Activated T-helper 1 cell treated with anti-CD3 and anti-CD28 coated beads, Interleukin-12 subunit alpha, Interleukin-12 subunit beta, Interleukin-2, Interleukin-4 antibody, amounts not matched to agents 30 ng/mL and 10 ng/mL and 1 ng/mL, durations not matched to agents 14 hours and 24 hours and 36 hours (primary cell): ENCODE results near the gene BRIP1. TPM values are rescaled to one million over a fixed set of nuclear protein-coding genes. Genes with fewer than 3 reads are reported as not detected.

ENCODE experiments used
- DNase-seq: peaks from one replicate; pipeline ENCODE4 v3.0.0; 2021; ENCODE audit warnings: low spot score
- H3K27ac Mint-ChIP-seq: one replicate; pipeline ENCODE4 v1.8.0; 2021; ENCODE audit warnings: mild to moderate bottlenecking, mixed read lengths
- H3K27me3 Mint-ChIP-seq: one replicate; pipeline ENCODE4 v1.8.0; 2022; ENCODE audit warnings: mild to moderate bottlenecking, moderate library complexity, mixed read lengths; ENCODE audit not compliant: insufficient read depth
- H3K36me3 Mint-ChIP-seq: one replicate; pipeline ENCODE4 v1.8.0; 2021; ENCODE audit warnings: low read depth, mixed read lengths
- H3K4me1 Mint-ChIP-seq: one replicate; pipeline ENCODE4 v1.8.0; 2021; ENCODE audit warnings: low read depth, mixed read lengths
- H3K4me3 Mint-ChIP-seq: one replicate; pipeline ENCODE4 v1.8.0; 2021; ENCODE audit warnings: mild to moderate bottlenecking, moderate library complexity, mixed read lengths
- H3K9me3 Mint-ChIP-seq: one replicate; pipeline ENCODE4 v1.8.0; 2021; ENCODE audit warnings: mixed read lengths
- intact Hi-C: fragments of 100-400 bp; cut with micrococcal nuclease; formaldehyde crosslinking; loops from one replicate; pipeline ENCODE4 v1.15.1; 2024
- total RNA-seq: library from RNA; stranded (reverse); gene quantifications from 2 replicates; pipeline ENCODE4 v1.2.3, GENCODE V29; 2022

The BRIP1 gene
- total RNA-seq, 1 donor from 2014 or later, result 17.9 TPM

GRCh38 chr17:61702450-61702849 is 160.9 kb downstream of the BRIP1 start:
- Mint-ChIP-seq H3K36me3 (peaks cover 18% of the 10 kb centered on the region), H3K27me3 (peaks cover 1% of the 10 kb centered on the region), H3K27ac (no peak overlapping the region), H3K4me3 (no peak overlapping the region), H3K9me3 (peaks cover 70% of the 10 kb centered on the region), H3K4me1 (no peaks in the 10 kb centered on the region)
- DNase-seq, result no peak
- intact Hi-C loops, result no loop called here

- Mint-ChIP-seq H3K4me3 (no peak overlapping the region), H3K27ac (no peak overlapping the region), H3K27me3 (no peaks in the 10 kb centered on the region), H3K36me3 (peaks cover 18% of the 10 kb centered on the region), H3K9me3 (peaks cover 69% of the 10 kb centered on the region), H3K4me1 (no peaks in the 10 kb centered on the region)
- intact Hi-C loops, result no loop called here
- DNase-seq, result no peak
Observed at GRCh38 chr17:61701978-61702377, 161.3 kb downstream of the BRIP1 start.

- H3K27ac Mint-ChIP-seq, result no peak overlapping the region
- H3K4me1 Mint-ChIP-seq, result no peaks in the 10 kb centered on the region
- no peaks in the 10 kb centered on the region for H3K27me3 Mint-ChIP-seq
- H3K4me3 Mint-ChIP-seq, result no peak overlapping the region
- DNase-seq, result no peak
- H3K36me3 Mint-ChIP-seq, result peaks cover 12% of the 10 kb centered on the region
- intact Hi-C loops, result no loop called here
- peaks cover 65% of the 10 kb centered on the region for H3K9me3 Mint-ChIP-seq
Observed at GRCh38 chr17:61701334-61701733, 162.0 kb downstream of the BRIP1 start.

GRCh38 chr17:61700252-61700651 is 163.1 kb downstream of the BRIP1 start:
- Mint-ChIP-seq H3K27ac (no peak overlapping the region), H3K4me3 (no peak overlapping the region)
- intact Hi-C loops, result no loop called here

GRCh38 chr17:61699694-61700093 is 163.6 kb downstream of the BRIP1 start:
- H3K4me3 Mint-ChIP-seq, result no peak overlapping the region
- no peaks in the 10 kb centered on the region for H3K27me3 Mint-ChIP-seq
- peaks cover 16% of the 10 kb centered on the region for H3K36me3 Mint-ChIP-seq
- intact Hi-C loops, result no loop called here
- H3K4me1 Mint-ChIP-seq, result no peaks in the 10 kb centered on the region
- peaks cover 61% of the 10 kb centered on the region for H3K9me3 Mint-ChIP-seq
- no peak overlapping the region for H3K27ac Mint-ChIP-seq
- DNase-seq, result no peak

More at GRCh38 chr17:61700252-61700651, 163.1 kb downstream of the BRIP1 start:
- H3K36me3 Mint-ChIP-seq, result peaks cover 13% of the 10 kb centered on the region
- no peaks in the 10 kb centered on the region for H3K4me1 Mint-ChIP-seq
- no peak for DNase-seq
- H3K9me3 Mint-ChIP-seq, result peaks cover 61% of the 10 kb centered on the region
- H3K27me3 Mint-ChIP-seq, result no peaks in the 10 kb centered on the region

- H3K36me3 Mint-ChIP-seq, result peaks cover 16% of the 10 kb centered on the region
- no peaks in the 10 kb centered on the region for H3K27me3 Mint-ChIP-seq
- H3K9me3 Mint-ChIP-seq, result peaks cover 55% of the 10 kb centered on the region
- no peaks in the 10 kb centered on the region for H3K4me1 Mint-ChIP-seq
- intact Hi-C loops, result no loop called here
- H3K4me3 Mint-ChIP-seq, result no peak overlapping the region
- DNase-seq, result no peak
- no peak overlapping the region for H3K27ac Mint-ChIP-seq
Observed at GRCh38 chr17:61699032-61699431, 164.3 kb downstream of the BRIP1 start.

- Mint-ChIP-seq H3K9me3 (peaks cover 51% of the 10 kb centered on the region), H3K27ac (no peak overlapping the region), H3K4me1 (no peaks in the 10 kb centered on the region), H3K36me3 (peaks cover 16% of the 10 kb centered on the region), H3K4me3 (no peak overlapping the region), H3K27me3 (no peaks in the 10 kb centered on the region)
- DNase-seq, result no peak
- intact Hi-C loops, result no loop called here
Observed at GRCh38 chr17:61698244-61698643, 165.1 kb downstream of the BRIP1 start.

- intact Hi-C loops, result no loop called here
Observed at GRCh38 chr17:61695779-61696337, 167.5 kb downstream of the BRIP1 start.

GRCh38 chr17:61694095-61694494 is 169.2 kb downstream of the BRIP1 start:
- Mint-ChIP-seq H3K27me3 (no peaks in the 10 kb centered on the region), H3K9me3 (peaks cover 11% of the 10 kb centered on the region), H3K4me1 (no peaks in the 10 kb centered on the region), H3K4me3 (no peak overlapping the region), H3K27ac (no peak overlapping the region), H3K36me3 (peaks cover 15% of the 10 kb centered on the region)
- intact Hi-C loops, result no loop called here
- no peak for DNase-seq

More at GRCh38 chr17:61695779-61696337, 167.5 kb downstream of the BRIP1 start:
- Mint-ChIP-seq H3K27ac (no peak overlapping the region), H3K27me3 (no peaks in the 10 kb centered on the region), H3K36me3 (peaks cover 15% of the 10 kb centered on the region), H3K4me3 (no peak overlapping the region), H3K4me1 (no peaks in the 10 kb centered on the region), H3K9me3 (peaks cover 29% of the 10 kb centered on the region)
- no peak for DNase-seq

GRCh38 chr17:61689610-61690180 is 173.6 kb downstream of the BRIP1 start:
- H3K27me3 Mint-ChIP-seq, result no peaks in the 10 kb centered on the region
- H3K27ac Mint-ChIP-seq, result no peak overlapping the region
- DNase-seq, result no peak
- H3K4me3 Mint-ChIP-seq, result no peak overlapping the region
- intact Hi-C loops, result no loop called here
- H3K9me3 Mint-ChIP-seq, result no peaks in the 10 kb centered on the region
- peaks cover 16% of the 10 kb centered on the region for H3K36me3 Mint-ChIP-seq
- no peaks in the 10 kb centered on the region for H3K4me1 Mint-ChIP-seq

- intact Hi-C loops, result no loop called here
- Mint-ChIP-seq H3K27me3 (no peaks in the 10 kb centered on the region), H3K27ac (no peak overlapping the region), H3K36me3 (peaks cover 18% of the 10 kb centered on the region), H3K9me3 (no peaks in the 10 kb centered on the region), H3K4me1 (no peaks in the 10 kb centered on the region), H3K4me3 (no peak overlapping the region)
- no peak for DNase-seq
Observed at GRCh38 chr17:61687769-61688168, 175.6 kb downstream of the BRIP1 start.

GRCh38 chr17:61686113-61686512 is 177.2 kb downstream of the BRIP1 start:
- DNase-seq, result no peak
- H3K4me1 Mint-ChIP-seq, result no peaks in the 10 kb centered on the region
- intact Hi-C loops, result no loop called here
- no peak overlapping the region for H3K4me3 Mint-ChIP-seq
- H3K36me3 Mint-ChIP-seq, result peaks cover 18% of the 10 kb centered on the region
- no peaks in the 10 kb centered on the region for H3K27me3 Mint-ChIP-seq
- H3K9me3 Mint-ChIP-seq, result no peaks in the 10 kb centered on the region
- H3K27ac Mint-ChIP-seq, result no peak overlapping the region

GRCh38 chr17:61684818-61685217 is 178.5 kb downstream of the BRIP1 start:
- Mint-ChIP-seq H3K4me3 (no peak overlapping the region), H3K36me3 (peaks cover 18% of the 10 kb centered on the region), H3K27me3 (no peaks in the 10 kb centered on the region), H3K9me3 (no peaks in the 10 kb centered on the region), H3K27ac (no peak overlapping the region), H3K4me1 (no peaks in the 10 kb centered on the region)
- intact Hi-C loops, result no loop called here
- DNase-seq, result no peak

GRCh38 chr17:61684172-61684571 is 179.2 kb downstream of the BRIP1 start:
- H3K9me3 Mint-ChIP-seq, result no peaks in the 10 kb centered on the region
- H3K4me1 Mint-ChIP-seq, result no peaks in the 10 kb centered on the region
- no peaks in the 10 kb centered on the region for H3K27me3 Mint-ChIP-seq
- DNase-seq, result no peak
- no peak overlapping the region for H3K27ac Mint-ChIP-seq
- intact Hi-C loops, result no loop called here
- peaks cover 15% of the 10 kb centered on the region for H3K36me3 Mint-ChIP-seq
- H3K4me3 Mint-ChIP-seq, result no peak overlapping the region
